ENCODE data around the gene ADAMTS20.

DNA sequence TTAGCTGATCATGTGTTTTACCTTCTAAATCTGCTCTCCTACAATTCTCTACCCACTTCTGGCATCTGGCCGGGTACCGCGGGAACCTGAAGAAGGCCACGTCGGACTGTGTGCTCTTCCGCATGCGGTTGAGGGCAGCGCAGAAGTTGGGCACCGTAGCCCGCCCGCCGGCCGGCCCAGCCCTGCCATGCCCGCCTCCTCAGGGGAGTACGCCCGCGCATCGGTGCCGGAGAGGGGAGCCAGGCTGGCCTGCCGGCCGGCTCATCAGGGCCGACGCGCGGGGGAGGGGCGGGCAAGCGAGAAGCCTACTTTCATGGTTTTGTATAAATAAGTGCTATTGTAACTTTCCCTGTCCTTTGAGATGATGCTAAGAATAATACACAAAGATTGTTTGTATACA is 19.9 kb upstream of the ADAMTS20 start:
- TF ChIP-seq, protein P1, sequence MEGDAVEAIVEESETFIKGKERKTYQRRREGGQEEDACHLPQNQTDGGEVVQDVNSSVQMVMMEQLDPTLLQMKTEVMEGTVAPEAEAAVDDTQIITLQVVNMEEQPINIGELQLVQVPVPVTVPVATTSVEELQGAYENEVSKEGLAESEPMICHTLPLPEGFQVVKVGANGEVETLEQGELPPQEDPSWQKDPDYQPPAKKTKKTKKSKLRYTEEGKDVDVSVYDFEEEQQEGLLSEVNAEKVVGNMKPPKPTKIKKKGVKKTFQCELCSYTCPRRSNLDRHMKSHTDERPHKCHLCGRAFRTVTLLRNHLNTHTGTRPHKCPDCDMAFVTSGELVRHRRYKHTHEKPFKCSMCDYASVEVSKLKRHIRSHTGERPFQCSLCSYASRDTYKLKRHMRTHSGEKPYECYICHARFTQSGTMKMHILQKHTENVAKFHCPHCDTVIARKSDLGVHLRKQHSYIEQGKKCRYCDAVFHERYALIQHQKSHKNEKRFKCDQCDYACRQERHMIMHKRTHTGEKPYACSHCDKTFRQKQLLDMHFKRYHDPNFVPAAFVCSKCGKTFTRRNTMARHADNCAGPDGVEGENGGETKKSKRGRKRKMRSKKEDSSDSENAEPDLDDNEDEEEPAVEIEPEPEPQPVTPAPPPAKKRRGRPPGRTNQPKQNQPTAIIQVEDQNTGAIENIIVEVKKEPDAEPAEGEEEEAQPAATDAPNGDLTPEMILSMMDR (IDR thresholded peaks at IDR 0.05; ENCODE audit: borderline replicate concordance, extremely low read depth, low read length, poor library complexity, severe bottlenecking): no peak
- TF ChIP-seq EZH2 (IDR thresholded peaks at IDR 0.05; ENCODE audit: borderline replicate concordance, low read depth, low read length, severe bottlenecking): no peak
